GM10847 (cell line): ENCODE measurements around the gene ARHGAP42.

Experiments
- POLR2A ChIP-seq: IDR thresholded peaks from 2 replicates; pipeline ENCODE4 v1.6.1; 2011; ENCODE audit not compliant: insufficient read length; ENCODE audit errors: extremely low read depth

The ARHGAP42 gene

DNA sequence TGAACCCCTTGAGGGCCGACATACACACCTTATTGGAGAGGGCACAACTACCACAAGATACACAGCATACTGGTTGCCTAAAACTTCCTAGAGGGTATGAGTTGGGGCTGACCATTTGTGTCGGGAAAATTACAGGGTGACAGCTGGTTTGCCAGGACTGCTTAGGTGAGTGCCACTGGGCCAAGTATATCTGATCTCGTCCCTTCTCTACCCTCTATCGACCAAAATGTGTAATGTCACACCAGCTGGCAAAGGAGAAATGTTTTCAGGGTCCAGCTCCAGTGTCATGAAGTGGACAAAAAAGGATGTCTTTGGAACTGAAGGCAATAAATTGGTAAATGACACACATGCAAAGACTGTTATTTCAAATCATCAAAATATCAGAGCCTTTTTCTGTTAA, 316.4 kb downstream of the ARHGAP42 start:
- no peak for TF ChIP-seq POLR2A

DNA sequence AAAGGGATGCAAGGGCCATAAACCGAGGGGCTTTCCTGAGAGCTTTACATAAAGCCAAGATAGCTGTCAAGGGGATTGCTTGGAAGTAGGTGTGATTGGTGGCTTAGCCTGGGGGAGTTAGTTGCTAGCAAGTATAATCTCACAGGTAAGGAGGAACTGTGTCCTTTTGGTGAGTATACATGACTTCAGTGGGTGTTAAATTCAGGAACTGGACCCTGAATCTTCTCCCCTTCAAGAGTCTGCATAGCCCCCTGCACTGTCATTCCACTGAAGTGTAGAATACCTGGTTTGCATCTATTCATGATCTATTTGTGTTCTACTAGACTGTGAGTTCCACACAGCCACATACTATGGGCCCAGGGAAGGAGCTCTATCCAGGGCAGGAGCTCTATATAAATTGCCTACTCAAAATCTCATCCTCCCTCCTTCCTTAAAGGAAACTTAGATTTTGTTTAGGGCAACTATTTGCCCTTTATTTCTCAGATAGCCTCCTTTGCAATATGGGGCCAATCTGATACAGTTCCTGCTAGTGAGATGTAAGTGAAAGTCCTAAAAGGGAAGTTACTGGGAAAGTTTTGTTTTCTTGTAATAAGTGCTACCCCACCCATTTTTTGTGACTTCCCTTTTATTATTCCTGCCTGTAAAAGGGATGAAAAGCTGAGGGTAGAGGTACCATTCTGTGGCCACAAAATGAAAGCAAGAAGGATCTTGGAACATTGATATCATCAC, 322.0 kb downstream of the ARHGAP42 start:
- no peak for TF ChIP-seq POLR2A

DNA sequence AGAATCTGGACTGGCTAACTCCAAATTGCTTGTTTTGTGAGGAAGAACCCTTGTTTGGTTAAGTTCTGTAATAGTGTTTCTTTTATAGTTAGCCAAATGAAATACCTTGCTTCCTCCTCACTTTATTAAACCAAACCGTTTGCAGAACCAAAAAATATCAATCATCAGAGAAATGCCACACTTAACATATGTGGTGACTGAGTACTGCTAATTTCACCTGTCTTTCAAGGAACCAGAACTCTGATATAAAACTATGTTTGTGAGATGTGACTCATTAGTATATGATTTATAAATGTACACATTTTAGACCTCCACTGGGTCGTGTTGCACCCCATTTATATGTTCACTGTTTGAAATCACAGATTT, 322.6 kb downstream of the ARHGAP42 start:
- no peak for TF ChIP-seq POLR2A

DNA sequence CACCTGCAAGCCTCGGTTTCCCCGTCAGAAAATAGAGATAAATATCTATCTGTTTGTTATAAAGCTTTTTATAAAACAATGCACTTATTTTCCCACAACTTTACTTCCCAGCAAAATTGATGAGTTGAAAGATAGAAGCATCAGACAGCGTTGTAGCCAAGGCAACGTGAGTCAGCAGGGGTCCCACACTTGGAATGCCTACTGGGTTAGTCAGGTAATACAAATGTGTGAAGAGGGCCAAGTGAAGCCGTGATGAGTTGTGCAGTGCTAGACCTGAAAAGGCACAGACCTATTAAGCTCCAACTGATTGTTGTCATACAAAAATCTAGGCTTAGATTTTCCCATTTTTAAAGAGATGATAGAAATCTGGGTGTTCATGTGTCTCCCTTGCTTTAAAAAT, 323.8 kb downstream of the ARHGAP42 start:
- no peak for TF ChIP-seq POLR2A

DNA sequence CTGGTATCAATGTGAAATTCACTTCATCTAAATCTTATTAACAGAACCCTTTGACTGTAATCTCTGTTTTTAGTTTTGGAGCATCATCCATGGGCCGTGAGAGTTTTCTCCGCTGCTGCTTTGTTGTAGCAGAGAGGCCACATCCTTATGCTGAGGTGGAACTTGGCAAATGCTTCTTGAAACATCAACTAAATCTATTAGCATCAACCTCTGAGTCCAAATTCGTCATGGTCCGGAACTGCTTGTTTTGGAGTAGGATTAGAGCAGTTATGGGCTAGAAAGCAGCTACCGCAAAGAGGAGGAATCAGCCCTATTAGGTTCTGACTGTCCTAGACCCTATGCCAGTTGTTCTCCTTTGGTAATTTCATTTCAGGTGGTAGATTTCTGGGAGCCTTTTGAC, 324.8 kb downstream of the ARHGAP42 start:
- no peak for TF ChIP-seq POLR2A

DNA sequence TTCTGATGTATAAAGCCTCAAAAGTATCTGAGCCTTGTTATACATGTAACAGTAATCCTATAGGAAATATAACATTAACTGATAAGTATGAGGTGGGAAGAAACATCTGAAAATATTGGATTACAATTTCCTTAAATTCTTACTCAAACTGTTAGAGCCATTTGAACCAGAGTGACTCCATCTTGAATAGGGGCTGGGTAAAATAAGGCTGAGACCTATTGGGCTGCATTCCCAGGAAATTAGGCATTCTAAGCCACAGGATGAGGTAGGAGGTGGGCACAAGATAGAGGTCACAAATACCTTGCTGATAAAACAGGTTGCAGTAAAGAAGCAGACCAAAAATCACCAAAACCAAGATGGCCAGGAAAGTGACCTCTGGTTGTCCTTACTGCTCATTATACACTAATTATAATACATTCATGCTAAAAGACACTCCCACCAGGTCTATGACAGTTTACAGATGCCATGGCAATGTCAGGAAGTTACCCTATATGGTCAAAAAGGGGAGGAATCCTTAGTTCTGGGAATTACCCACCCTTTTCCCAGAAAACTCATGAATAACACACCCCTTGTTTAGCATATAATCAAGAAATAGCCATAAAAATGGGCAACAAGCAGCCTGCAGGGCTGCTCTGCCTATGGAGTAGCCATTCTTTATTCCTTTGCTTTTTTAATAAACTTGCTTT, 327.7 kb downstream of the ARHGAP42 start:
- no peak for TF ChIP-seq POLR2A

DNA sequence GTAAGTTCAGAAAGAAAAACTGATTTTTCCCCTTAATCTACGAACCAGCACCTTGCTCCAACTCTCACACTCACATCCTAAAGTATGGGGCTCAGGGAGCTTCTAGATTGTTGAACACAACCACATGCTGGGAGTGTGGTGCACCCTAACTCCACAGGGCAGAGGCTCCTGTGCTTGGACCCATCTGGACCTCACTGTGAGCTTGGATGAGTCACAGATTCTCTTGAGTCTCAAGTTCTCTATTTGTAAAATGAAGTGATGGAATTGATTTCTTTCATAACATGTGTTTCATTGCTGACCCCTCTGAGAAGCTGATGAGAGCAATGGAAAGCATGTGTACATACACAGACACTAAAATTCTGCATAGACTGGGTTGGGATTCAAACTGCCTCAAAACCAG, 332.8 kb downstream of the ARHGAP42 start:
- TF ChIP-seq POLR2A = no peak

DNA sequence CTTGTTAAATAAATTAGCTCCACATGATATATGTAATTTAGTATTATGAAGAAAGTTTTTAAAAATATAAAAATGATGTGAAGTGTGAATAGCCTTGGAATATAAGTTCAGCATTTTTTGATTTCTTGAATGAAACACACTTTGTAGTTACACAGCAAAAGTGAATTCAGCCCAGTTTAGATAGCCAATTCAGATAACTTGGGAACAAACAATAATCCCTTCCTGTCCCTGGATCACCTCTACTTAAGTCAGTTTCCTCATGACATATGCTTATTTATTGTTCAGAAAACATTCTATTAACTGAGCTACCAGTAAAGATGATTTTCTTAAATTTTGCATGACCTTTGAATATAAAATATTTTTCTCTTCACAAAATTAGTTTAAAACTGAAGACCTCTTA, 335.2 kb downstream of the ARHGAP42 start:
- TF ChIP-seq POLR2A = no peak

DNA sequence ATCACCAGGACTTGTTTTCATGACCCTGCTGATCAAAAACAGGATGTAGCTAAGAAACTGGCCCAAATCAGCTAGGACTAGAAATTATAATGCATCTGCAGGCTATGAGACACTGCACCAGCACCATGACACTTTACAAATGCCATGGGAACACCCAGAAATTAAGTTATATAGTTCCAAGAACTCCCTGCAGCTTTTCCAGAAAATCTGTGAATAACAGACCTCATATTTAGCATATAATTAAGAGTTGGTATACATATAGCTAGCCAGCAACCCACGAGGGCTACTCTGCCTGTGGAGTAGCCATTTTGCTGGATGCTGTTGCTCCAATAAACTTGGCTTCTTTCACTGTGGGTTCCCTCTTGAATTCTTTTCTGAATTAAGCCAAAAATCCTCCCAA, 341.6 kb downstream of the ARHGAP42 start:
- TF ChIP-seq POLR2A = no peak

DNA sequence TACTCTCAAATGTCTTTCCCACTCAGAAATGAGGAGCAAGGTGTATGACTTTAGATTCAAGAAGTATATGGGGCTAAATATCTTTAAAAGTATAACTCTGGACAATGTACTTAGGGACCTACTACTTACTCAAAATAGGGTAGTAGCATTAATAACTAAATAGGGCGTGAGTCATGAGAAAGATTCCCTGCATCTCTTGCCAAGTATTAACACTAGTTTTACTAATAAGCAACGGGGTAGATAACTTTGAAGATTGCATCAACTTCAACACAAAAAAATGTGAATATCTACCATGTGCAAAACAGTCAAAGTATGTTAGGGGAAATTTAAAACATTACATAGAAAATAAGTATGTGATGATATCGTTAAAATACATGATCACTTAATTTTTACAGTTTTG, 342.9 kb downstream of the ARHGAP42 start:
- TF ChIP-seq POLR2A = no peak

DNA sequence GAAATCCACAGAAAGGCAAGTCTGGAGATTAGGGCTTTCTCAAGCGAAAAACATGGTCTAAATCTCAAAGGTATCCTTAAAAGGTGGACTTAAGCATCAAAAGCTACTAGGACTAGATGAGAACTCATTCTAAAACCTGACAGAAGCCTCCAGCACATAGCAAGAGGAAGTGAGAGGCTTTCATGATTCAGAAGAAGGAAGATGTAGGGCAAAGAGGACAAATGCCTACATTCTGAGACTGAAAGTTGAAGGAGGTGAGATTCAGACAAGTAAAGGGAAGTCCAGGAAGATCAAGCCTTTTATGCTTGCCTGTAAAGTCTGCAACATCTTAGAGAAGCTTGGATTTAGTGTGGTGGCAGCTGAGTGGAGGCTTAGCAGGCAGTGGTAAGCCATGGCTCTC, 343.6 kb downstream of the ARHGAP42 start:
- TF ChIP-seq POLR2A = no peak

DNA sequence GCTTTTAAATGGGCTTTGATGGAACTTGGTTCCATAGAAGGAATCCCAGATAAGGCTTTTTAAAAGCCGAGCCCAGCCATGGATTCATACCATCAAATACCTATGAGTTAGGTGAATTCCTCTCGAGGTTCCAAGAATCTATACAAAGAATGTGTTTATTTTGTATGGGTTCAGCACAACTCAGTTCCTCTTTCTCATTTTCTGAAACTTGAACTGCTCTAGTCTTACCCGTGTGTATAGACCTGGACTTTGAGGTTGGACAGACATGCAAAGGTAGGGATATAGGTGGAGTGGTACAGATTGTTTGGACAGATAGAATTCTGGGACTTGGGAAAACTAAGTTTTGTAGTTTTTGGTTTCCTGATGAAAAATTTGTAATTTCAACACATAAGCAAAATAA, 344.6 kb downstream of the ARHGAP42 start:
- no peak for TF ChIP-seq POLR2A

DNA sequence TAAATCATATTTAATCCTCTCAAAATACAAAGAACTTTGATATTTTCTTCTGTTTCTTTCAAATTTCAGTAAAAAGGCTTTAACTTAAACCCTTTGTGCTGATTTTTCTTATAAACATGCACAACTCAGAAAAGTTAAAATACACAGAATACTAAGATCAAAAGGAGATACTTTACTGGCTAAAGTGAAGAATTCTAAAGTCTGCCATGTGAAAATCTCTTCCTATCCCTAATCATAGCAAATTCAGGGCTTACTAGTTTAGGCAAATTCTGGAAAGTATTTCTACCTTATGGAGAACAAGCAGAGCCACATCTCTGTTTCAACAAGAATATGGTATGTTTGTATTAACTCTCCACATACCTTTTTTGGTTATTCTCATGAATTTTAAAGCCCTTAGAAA, 345.9 kb downstream of the ARHGAP42 start:
- TF ChIP-seq POLR2A = no peak

DNA sequence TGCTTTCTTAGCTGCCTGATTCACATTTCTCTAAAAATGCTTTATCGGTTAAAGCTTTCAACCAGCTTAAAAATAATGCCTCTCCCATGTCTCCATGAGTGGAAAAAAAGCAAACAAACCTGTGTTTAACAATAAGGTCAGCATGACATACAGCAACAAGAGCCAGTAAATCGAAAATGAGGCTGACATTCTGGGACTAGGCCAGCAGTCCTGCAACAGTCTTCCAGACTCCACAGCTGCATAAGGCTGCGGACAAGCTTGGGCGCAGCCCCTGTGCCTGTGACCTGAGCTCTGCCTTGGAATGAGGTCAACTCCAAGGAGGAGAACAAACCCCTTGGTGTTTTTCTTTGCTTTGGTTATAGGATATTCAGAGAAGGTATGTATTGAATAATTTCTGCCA, 347.0 kb downstream of the ARHGAP42 start:
- TF ChIP-seq POLR2A = no peak

DNA sequence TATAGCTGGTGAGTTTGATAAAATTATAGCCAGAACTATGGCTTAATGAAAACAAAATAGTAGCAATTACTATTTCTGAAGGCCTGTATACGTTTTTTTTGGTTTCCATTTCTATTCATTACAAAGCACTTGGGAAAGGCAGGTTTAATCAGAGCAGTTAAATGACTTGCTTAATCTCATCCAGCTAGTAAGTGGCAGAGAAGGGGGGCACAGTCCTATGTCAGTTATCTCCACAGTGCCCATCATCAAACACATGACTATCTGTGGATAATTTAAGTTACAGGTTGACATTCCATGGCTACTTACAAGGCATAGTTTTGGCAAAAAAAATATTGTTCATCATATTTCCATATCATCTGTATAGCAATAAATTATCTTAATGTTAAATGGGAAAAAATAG, 348.8 kb downstream of the ARHGAP42 start:
- no peak for TF ChIP-seq POLR2A
